ENCODE data around the gene SNX5. TPM values are rescaled to one million over a fixed set of nuclear protein-coding genes. Genes with fewer than 3 reads are reported as not detected.
A peak's percentile ranks its signal among the peaks of the same experiment; 100 is the strongest.
"Not testable (repeated sequence)": the region's sequence is repeated elsewhere in the genome, so short reads cannot be mapped to it uniquely, and the experiment has no call there.

Gene SNX5
- total RNA-seq, 1 donor from 2014 or later: 63.0 TPM

DNA sequence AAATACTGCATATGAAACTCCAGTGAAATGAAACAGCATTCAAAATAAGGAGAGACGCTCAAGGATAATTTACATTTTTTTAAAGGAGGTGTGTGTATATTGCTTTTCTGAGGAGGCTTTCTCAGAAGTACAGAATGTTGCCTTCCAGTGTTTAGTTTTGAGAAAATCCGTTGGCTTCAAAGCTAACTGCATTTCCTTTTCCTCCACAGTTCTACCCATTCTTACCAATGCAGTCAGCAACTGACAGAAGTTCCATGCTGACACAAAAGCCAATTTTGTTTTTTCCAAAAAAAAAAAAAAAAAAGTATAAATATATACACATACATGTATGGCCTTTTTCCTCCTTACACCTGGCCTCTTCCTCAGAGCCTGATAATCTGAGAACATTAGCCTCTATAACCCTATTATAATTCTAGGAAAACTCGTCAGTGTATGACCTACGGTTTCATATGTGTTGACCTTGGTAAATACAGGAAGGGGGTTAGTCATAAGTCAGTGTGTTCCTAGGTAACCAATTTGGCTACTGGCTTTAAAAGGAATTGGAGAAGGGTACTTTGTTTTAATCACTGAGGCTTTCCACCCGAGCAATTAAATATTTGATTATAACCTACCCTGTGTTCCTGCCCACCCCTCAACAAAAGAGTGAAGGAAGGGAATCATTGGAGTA is 24.4 kb upstream of the SNX5 start:
- ATAC-seq: no peak

DNA sequence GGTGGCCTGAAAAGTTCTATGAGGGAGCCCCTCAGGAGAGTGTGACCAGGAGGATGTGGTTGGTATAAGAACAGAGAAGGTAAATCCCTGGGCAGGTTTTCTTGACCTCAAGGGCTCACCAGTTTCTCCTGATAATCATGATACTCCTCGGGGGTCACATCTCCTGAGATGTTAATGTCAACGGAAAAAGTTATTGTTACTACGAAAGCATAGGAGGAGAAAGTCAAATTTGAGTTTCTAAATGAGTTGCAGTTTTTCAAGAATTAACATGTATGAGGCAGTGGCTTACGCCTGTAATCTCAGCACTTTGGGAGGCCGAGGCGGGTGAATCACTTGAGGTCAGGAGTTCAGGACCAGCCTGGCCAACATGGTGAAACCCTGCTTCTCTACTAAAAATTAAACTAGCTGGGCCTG is 23.6 kb upstream of the SNX5 start:
- no peak for ATAC-seq

DNA sequence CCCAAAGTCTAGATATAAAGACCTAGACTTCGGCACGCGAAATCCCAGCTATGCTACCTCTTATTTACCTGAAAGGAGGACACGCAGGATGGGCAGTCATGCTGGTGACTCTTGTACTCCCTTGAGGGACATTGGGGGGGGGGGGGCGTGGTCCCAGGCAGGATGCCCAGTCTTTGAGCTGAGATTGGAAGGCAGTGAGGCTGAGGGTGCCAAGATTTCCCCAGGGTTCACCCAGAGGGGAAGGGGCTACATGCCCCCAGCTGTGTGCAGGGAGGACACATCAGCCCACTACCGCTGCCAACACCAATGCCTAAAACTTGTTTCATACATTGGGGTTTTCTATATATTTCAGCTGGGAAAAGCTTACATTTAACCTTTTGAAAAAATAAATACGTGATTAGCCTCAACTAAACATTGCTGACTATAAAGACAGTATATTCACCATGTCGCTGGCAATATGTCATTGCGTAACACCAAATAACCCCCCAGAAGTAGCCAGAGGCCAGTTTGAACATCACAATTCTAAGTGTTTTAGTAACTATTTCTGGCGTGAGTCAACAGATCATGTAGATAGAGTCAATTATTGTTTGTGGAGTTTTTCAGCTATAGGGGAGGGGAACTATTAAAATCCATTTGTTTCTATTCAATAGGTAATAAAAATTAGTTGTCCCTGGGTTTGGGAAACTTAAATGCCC is 21.8 kb upstream of the SNX5 start:
- ATAC-seq: no peak

DNA sequence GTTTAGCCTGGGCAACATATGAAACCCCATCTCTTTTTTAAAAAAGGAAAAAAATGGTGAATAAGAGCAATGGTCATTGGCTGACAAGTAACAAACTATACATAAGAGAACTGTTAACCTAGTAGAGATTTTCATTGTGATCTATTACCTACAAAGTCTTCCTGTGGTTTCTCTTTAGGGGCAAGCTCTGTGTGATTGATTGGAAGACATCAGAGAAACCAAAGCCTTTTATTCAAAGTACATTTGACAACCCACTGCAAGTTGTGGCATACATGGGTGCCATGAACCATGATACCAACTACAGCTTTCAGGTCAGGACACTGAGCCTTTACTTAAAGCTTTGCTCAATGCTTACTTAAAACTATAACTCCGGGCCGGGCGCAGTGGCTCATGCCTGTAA is 19.4 kb upstream of the SNX5 start:
- ATAC-seq: no peak

DNA sequence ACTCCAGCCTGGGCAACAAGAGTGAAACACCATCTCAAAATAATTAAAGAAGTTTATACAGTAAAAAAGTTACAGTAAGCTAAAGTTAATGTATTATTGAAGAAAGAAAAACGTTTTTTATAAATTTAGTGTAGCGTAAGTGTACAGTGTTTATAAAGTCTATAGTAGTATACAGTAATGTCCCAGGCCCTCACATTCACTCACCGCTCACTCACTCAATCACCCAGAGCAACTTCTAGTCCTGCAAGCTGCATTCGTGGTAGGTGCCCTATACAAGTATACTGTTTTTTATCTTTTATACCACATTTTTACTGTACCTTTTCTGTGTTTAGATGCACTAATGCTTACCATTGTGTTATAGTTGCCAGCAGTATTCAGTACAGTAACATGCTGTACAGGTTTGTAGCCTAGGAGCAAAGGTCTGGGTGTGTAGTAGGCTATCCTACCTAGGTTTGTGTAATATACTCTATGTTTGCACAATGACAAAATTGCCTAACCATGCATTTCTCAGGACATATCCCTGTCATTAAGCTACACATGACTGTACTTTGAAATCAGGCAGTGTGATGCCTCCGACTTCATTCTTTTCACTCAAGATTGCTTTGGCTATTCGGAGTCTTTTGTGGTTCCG is 16.9 kb upstream of the SNX5 start:
- ATAC-seq: peak; percentile 92

DNA sequence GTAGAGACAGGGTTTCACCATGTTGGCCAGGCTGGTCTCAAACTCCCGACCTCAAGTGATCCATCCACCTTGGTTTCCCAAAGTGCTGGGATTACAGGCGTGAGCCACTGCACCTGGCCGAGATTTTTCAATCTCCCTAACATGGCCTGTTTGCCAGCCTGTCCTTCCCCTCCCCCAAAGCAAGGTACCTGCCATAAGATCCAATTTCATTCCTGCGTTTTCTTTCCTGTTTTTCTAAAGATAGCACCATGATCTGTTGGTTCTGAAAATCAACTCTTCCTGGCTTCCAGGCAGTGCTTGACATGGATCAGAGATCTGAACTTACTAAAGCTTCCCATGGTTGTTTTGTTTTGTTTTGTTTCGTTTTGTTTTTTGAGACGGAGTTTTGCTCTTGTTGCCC is 7.7 kb upstream of the SNX5 start:
- ATAC-seq: no peak

DNA sequence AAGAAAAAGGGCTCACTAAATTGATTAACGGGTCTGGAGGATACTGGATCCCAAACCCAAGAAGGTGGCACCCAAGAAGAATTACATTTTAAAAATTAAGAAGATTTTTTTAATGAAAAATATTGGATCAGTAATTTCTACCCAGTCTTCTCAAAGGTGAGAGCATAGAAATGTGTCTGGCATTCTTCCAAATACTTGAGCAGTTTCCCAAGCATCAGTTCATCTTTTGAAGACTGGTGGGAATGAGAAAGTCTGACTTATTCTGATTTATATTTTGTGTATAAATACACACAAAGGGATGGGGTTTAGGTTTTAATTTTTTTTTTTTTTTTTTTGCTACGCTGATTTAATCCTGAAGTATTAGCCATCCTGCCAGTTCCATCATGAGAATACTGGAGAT is 3.5 kb upstream of the SNX5 start:
- no peak for ATAC-seq

DNA sequence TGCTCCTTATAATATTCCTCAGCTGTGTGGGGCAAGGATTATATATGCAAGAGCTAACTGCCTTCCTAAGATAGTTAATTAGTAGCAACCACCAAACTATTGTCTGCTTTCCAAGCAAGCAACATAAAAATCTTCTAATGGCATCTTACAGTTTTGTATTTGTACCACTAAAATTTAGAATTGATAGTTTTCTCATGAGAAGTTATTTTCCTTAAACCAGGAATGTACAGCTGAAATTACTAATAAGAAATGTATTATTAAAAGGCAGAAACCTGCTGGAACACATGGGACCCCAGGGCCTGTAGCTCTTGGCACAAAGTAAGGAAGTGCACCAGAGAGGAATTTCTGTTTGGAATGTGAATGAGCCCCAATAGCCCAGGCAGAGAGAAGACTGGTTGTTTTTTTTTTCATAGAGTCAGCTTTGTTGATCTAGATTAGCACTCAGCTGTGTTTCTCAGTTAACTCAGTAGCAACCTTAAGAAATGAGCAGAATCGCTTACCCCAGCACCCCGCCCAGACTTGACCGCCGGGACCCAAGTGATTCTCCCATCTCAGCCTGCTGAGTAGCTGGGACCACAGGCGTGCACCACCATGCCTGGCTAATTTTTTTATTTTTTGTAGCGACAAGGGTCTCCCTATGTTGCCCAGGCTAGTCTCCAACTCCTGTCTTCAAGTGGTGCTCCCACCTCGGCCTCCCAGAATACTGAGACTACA is 2.9 kb upstream of the SNX5 start:
- no peak for ATAC-seq

DNA sequence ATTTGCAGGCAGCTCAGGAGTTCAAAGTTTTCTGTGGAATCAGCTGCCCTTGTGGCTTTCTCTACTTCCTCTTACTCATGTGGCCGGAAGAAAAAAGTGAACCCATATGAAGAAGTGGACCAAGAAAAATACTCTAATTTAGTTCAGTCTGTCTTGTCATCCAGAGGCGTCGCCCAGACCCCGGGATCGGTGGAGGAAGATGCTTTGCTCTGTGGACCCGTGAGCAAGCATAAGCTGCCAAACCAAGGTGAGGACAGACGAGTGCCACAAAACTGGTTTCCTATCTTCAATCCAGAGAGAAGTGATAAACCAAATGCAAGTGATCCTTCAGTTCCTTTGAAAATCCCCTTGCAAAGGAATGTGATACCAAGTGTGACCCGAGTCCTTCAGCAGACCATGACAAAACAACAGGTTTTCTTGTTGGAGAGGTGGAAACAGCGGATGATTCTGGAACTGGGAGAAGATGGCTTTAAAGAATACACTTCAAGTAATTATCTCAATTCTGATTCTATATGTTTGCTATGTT is 1.4 kb upstream of the SNX5 start:
- no peak for ATAC-seq

DNA sequence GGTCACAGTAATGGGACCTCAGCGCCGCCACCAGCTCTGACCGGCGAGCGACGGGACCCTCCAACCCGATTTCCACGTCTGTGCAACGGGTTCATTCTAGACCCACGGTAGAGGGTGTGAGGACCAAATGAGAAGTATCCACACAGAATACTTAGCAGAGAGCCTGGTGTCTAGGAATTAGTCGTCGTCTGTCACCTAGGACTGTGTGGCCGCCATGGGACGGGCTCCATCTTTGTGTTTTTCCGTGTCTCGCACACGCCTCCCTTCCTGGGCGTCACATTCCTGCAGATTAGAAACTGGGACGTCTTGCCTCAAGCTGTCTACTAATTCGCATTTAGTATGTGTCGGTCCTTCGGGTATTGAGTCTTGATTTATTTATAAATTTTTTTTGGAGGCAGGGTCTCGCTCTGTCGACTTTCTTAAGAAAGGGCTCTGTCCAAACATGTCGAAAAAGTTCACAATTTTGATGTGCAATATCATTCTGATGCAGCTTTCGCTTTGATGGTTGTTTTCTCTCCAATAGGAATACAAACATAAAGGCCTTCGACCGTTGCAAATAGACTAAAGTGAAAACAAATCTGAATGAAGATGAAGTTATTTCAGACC is 787 bp upstream of the SNX5 start:
- ATAC-seq: peak; percentile 21

DNA sequence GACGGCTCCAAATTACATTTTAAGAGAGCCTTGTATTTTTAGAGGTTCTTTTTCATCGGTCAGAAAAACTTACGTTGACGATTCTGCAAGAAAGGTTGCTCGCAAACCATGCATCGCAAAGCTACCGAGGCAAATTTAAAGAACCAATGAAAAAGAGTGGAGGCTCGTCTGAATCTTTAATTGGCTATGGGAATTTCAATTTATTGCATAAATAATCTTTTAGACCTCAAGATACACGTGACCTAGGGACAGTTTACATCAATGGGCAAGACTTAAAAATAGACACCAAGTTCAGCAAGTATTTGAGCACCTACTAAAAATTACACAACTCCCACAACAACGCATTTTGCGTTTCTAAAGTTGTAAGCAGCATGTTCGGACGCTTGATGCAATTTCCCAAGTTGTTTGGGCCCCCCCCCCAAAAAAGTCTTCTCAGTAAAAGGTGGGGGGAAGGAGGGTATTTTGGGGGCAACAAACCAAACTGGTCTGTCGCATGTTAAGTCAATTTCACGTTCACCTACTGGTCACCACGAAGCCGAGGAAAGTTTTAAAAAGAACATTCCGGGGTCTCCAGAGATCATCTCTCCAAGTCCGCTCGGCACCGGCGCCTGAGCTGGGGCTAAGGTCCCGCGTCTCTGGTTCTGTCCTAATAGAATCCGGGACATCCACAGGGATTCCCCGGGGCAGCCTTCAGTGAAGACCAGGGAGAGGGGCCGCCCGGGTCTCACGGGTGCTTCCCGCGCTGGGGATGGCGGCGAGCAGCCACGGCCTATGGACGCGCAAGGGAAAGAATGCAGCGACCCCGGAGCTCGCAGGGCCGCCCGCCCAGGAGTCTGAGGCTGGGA is 851 bp downstream of the SNX5 start:
- ATAC-seq: no peak

DNA sequence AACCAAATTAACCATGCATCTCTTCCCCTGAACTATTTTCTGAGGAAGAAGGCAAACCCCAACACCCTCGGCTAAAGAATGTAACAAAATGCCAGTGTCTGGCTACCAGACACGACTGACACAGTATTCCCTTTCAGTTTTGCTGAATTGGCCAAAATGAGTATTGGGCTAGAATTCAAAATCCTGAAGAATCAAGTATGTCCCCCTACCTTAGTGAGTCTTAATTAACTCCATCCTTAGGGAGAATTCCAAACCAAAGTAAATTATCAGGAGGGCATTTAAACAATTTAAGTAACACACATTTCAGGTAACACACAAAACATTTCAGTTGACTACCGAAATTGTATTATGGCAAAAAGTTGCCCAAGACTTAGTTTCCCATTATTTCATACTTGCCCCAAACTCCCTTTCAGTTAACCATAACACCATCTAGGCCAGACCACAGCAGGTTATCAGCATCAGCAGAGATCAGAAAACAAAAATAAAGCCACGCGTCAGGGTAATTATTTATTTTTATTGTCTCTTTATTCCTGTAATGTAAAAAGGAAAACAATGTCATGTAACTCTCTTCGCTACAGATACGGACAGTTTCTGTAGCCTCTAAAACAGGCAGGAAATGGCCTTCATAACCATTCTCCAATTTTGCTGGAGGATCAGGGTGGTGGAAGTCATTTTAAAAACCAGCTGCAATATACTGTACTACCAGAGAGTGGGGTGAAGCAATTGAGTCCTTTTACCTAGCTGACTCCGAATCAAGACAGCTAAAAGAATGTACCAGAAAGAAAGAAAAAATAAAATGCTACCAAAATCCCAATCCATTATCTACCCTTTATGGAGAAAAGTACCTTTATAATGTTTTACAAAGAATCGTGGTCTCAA is 1.9 kb downstream of the SNX5 start:
- ATAC-seq: no peak

DNA sequence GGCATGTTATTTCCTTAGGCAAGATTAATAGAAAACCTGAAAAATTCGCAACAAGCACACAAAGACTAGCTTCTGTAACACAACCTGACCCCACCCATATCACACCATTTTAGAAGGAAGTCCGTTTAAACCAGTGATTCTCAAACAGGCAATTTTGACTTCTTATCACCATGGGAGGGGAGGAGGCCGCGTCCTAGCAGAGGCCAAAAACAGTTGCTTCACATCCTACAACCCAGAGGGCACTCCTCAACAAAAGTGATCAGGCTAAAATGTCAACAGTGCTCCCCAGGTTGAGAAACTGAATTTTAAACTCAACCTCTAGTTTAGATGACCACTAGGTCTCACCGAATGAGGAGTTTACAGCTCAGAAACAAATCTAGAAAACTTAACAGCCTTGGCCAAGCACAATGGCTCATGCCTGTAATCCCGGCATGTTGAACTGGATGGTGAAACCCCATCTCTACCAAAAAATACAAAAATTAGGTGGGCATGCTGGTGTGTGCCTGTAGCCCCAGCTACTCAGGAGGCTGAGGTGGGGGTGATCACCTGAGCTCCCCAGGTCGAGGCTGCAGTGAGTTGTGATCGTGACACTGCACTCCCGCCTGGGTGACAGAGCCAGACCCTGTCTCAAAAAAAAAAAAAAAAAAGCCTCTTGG is 3.4 kb downstream of the SNX5 start:
- ATAC-seq: no peak

DNA sequence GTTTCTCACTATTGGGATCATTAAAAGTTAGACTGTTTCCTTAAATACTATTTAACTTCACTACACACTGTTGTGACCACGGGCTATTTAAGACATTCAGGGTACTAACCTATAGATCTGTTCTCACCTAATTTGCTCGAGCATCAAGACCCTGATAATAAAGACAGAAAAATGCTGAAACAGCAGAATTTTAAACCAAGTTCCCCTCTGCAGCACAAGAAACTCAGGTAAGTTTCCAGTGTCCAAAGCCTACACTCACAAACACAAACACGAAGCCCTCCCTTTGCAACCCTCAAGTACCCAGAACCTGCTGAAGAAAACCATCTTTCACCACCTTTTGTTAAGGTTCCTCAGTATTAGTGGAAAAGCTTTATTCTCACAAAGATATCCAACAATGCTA is 4.0 kb downstream of the SNX5 start:
- no peak for ATAC-seq

DNA sequence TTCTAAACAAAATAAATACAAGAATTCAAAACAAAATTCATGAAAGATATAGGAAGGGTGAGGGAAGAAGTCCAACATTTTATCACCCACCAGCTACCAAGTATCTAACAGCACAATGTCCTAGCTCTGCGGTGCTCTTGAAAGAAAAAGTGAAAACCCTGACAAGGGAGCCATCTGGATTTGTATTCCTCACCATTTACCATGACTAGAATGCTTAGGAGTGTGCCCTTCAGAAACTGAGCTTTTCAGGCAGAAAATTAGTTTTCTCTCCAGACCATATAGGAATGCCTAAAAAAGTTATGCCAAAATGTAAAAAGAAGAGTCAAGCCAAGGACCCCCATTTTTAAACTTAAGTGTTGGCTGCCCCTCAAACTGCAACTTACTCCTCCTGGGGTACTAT is 4.5 kb downstream of the SNX5 start:
- no peak for ATAC-seq

DNA sequence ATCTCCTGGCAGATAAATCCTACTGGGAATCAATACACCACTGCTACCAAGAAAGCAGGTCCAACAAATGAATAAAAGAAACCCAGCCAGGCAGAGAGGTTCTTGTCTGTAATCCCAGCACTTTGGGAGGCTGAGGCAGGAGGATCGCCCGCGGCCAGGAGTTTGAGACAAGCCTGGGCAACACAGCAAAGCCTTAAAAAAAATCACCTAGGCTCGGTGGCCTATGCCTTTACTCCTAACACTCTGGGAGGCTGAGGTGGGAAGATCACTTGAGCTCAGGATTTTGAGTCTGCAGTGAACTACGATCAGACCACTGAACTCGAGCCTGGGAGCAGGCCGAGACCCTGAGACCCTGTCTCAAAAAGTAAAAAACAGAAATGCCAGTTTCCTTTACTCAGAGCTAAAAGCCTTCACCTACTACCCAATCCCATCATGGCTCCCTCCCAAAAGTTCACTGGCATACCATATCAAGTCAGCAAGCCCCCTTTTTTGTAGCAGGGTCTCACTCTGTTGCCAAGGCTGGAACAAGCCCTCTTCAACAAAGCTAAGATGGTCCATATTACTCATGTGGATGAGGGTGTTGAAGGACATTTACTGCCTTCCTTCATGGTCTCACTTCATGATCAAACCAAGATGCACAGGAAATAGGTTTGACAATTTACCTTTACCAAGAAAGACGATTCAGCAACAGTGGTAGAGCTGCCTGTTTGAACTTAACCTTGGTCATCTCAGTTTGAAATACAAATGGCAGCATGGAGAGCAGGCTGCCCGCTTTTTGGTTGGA is 5.3 kb downstream of the SNX5 start:
- ATAC-seq: no peak

DNA sequence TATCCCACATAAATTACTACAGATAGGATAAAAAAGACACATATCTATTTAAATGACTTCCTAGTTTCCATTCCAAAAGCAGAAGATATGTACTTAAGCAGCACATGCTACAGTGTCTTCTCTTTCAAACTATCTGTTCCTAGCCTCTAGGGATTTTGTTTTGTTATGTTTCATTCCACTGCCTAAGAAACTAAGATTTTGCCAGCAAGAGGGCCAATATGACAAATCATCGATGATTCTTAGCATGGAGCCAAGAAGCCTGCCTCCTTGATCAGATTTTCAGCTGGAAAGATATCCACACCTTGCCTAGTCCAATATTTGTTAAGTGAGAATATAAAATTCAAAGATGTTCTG is 7.0 kb downstream of the SNX5 start:
- ATAC-seq: no peak

DNA sequence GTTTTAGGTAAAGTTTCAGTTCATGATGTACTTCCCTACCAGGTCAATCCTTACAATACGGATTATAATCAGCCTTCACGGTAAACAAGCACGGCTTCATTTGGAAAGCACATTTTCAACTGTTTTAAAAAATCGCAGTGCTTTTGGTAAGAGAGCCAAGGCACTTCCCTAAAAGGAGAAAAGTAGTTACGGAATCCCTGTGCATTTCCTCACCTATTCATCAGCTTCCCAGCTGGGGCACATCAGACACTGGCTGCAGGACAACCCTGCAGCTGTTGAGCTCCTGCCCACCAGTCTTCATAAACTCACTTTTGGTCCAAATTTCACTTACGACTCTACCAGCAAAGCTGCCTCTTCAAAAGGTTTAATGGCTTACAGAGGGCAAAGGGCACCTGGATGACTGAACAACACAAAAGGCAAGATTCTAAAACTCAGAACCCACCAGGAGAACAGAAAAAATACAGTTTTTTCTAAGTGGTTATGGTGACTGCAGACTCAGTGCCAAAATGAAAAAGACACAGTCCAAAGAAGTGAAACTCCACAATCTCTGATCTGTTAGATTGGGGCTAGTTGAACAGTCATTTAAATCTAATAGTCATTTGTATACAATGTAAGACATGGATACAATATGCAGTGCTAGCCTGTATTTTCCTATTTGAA is 7.5 kb downstream of the SNX5 start:
- ATAC-seq: no peak

DNA sequence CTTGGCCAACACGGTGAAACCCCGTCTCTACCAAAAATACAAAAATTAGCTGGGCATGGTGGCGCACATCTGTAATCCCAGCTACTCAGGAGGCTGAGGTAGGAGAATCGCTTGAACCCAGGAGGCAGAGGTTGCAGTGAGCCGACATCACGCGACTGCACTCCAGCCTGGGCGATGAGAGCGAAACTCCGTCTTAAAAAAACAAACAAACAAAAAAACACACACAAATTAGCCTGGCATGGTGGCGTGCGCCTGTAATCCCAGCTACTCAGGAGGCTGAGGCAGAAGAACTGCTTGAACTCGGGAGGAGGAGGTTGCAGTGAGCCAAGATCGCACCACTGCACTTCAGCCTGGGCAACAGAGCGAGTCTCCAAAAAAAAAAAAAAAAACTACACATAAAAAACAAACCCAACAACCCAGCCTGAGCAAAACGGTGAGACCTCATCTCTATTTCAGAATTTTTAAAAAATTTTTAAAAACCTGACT is 8.2 kb downstream of the SNX5 start:
- ATAC-seq: not testable (repeated sequence)
